ENCODE results near the gene RAG1. TPM values are rescaled to one million over a fixed set of nuclear protein-coding genes. Genes with fewer than 3 reads are reported as not detected.
"Not testable (repeated sequence)": the region's sequence is repeated elsewhere in the genome, so short reads cannot be mapped to it uniquely, and the experiment has no call there.

Gene RAG1
- polyA plus RNA-seq, 1 of the 3 experiments (the other 2 are of a cell fraction): 0.08 TPM

GRCh38 chr11:36557390-36557789 is 10.4 kb upstream of the RAG1 start:
- H3K27ac ChIP-seq (ENCODE audit: low read depth in 2 of 2, low read length in 1 of 2); H4K20me1 ChIP-seq (ENCODE audit: insufficient read depth); H3K4me3 ChIP-seq (ENCODE audit: low read depth in 2 of 2, low read length in 1 of 2); H2AFZ ChIP-seq (ENCODE audit: low read depth); H3K79me2 ChIP-seq (ENCODE audit: insufficient read depth); H3K4me2 ChIP-seq; CTCF ChIA-PET; H3K9ac ChIP-seq; H3K4me1 ChIP-seq (ENCODE audit: control insufficient read depth in 1 of 2, insufficient read depth in 2 of 2, low read depth in 1 of 2, low read length in 1 of 2); POLR2A ChIA-PET; H3K9me2 ChIP-seq; H3K27me3 ChIP-seq (ENCODE audit: insufficient read depth); DNase-seq; H3K36me3 ChIP-seq (replicated peaks in 1 of 2; ENCODE audit: control insufficient read depth in 1 of 2, insufficient read depth in 2 of 2, low read length in 1 of 2); H3F3A ChIP-seq (replicated peaks; ENCODE audit: insufficient read depth); H3K9me3 ChIP-seq: not testable (repeated sequence)
- 81% methylated on average over 7 of the region's 17 CpGs for WGBS (ENCODE audit: low lambda C conversion rate)

- no peak overlapping the region for H3K4me3 ChIP-seq (ENCODE audit: low read depth in 2 of 2, low read length in 1 of 2)
- no peaks in the 10 kb centered on the region for H3F3A ChIP-seq (replicated peaks; ENCODE audit: insufficient read depth)
- POLR2A ChIA-PET: no interaction called here
- CTCF ChIA-PET: no interaction called here
- H3K36me3 ChIP-seq (replicated peaks in 1 of 2; ENCODE audit: control insufficient read depth in 1 of 2, insufficient read depth in 2 of 2, low read length in 1 of 2): no peaks in the 10 kb centered on the region
- H3K27me3 ChIP-seq (ENCODE audit: insufficient read depth): no peaks in the 10 kb centered on the region
- no peak for TF ChIP-seq FOXJ3 (CRISPR knock-in tag; IDR thresholded peaks at IDR 0.05)
- H3K4me2 ChIP-seq: no peak overlapping the region
- H3K27ac ChIP-seq (ENCODE audit: low read depth in 2 of 2, low read length in 1 of 2): no peak overlapping the region
- no peaks in the 10 kb centered on the region for H3K4me1 ChIP-seq (ENCODE audit: control insufficient read depth in 1 of 2, insufficient read depth in 2 of 2, low read depth in 1 of 2, low read length in 1 of 2)
- H3K9ac ChIP-seq: no peak overlapping the region
- no peak overlapping the region for H2AFZ ChIP-seq (ENCODE audit: low read depth)
- no peaks in the 10 kb centered on the region for H3K9me3 ChIP-seq
- DNase-seq: no peak
- no peaks in the 10 kb centered on the region for H4K20me1 ChIP-seq (ENCODE audit: insufficient read depth)
- no peaks in the 10 kb centered on the region for H3K9me2 ChIP-seq
- no peaks in the 10 kb centered on the region for H3K79me2 ChIP-seq (ENCODE audit: insufficient read depth)
Measured at GRCh38 chr11:36557991-36558390, 9.8 kb upstream of the RAG1 start.

- H3K9ac ChIP-seq: no peak overlapping the region
- H3K27me3 ChIP-seq (ENCODE audit: insufficient read depth): no peaks in the 10 kb centered on the region
- no peak overlapping the region for H2AFZ ChIP-seq (ENCODE audit: low read depth)
- no peaks in the 10 kb centered on the region for H3K36me3 ChIP-seq (replicated peaks in 1 of 2; ENCODE audit: control insufficient read depth in 1 of 2, insufficient read depth in 2 of 2, low read length in 1 of 2)
- H3K4me2 ChIP-seq: no peak overlapping the region
- no peaks in the 10 kb centered on the region for H3K9me3 ChIP-seq
- H3K9me2 ChIP-seq: no peaks in the 10 kb centered on the region
- no peaks in the 10 kb centered on the region for H4K20me1 ChIP-seq (ENCODE audit: insufficient read depth)
- POLR2A ChIA-PET: no interaction called here
- no peak overlapping the region for H3K27ac ChIP-seq (ENCODE audit: low read depth in 2 of 2, low read length in 1 of 2)
- H3F3A ChIP-seq (replicated peaks; ENCODE audit: insufficient read depth): no peaks in the 10 kb centered on the region
- no peaks in the 10 kb centered on the region for H3K4me1 ChIP-seq (ENCODE audit: control insufficient read depth in 1 of 2, insufficient read depth in 2 of 2, low read depth in 1 of 2, low read length in 1 of 2)
- 43% methylated on average over 4 of the region's 4 CpGs for WGBS (ENCODE audit: low lambda C conversion rate)
- no peak for DNase-seq
- no peaks in the 10 kb centered on the region for H3K79me2 ChIP-seq (ENCODE audit: insufficient read depth)
- CTCF ChIA-PET: interaction anchor here (1.0 to 8.2 kb wide), 2 partner anchors 65 to 191 kb away, joined by 3 to 199 read pairs; no protein-coding TSS in a partner anchor
- no peak overlapping the region for H3K4me3 ChIP-seq (ENCODE audit: low read depth in 2 of 2, low read length in 1 of 2)
- TF ChIP-seq FOSL2 (IDR thresholded peaks at IDR 0.05; ENCODE audit: borderline replicate concordance, low read depth) (no peak), GATA2 (CRISPR knock-in tag; IDR thresholded peaks at IDR 0.05) (no peak), FOXJ3 (CRISPR knock-in tag; IDR thresholded peaks at IDR 0.05) (no peak), RFX5 (IDR thresholded peaks at IDR 0.05; ENCODE audit: low read length) (no peak), REST (IDR thresholded peaks at IDR 0.05; ENCODE audit: low read depth, low read length) (no peak), TEAD4 (IDR thresholded peaks at IDR 0.05; ENCODE audit: borderline replicate concordance, insufficient read depth) (no peak), NRF1 (IDR thresholded peaks at IDR 0.05; ENCODE audit: low read depth, low read length) (no peak), EP300 (IDR thresholded peaks at IDR 0.05; ENCODE audit: borderline replicate concordance in 1 of 2, low read depth in 1 of 2, low read length in 1 of 2) (no peak), USF2 (IDR thresholded peaks at IDR 0.05; ENCODE audit: borderline replicate concordance, low read depth, low read length) (no peak), ZBTB33 (IDR thresholded peaks at IDR 0.05; ENCODE audit: borderline replicate concordance, low read depth) (no peak), JUND (IDR thresholded peaks at IDR 0.05) (no peak), PBX3 (IDR thresholded peaks at IDR 0.05) (no peak), MXI1 (IDR thresholded peaks at IDR 0.05; ENCODE audit: low read depth, low read length) (no peak)
Measured at GRCh38 chr11:36558571-36559413, 9.0 kb upstream of the RAG1 start.

Data from SK-N-SH (cell line).